Keratinocyte (primary cell): ENCODE measurements around the gene ZBTB21. TPM values are rescaled to one million over a fixed set of nuclear protein-coding genes. Genes with fewer than 3 reads are reported as not detected.
A peak's percentile ranks its signal among the peaks of the same experiment; 100 is the strongest.

Experiments used
- DNase-seq: peaks from one replicate; pipeline ENCODE4 v3.0.0-alpha.2; 2011; ENCODE audit warnings: low read depth, missing footprints, low spot score
- FAIRE-seq: peaks from 2 replicates; lab custom pipeline; 2011; peaks lifted over from hg19 to GRCh38; lab: Jason Lieb, UNC
- H2AFZ ChIP-seq: 2 replicates; pipeline ENCODE4 v1.6.0; 2012; ENCODE audit warnings: low read length, control low read depth, inconsistent platforms; ENCODE audit not compliant: control insufficient read depth
- H3K27ac ChIP-seq: 2 replicates; pipeline ENCODE4 v1.5.1; 2011; ENCODE audit warnings: low read length; ENCODE audit not compliant: control insufficient read depth, insufficient read depth
- H3K27me3 ChIP-seq: 3 replicates; pipeline ENCODE4 v1.6.0; 2011; ENCODE audit warnings: low read length; ENCODE audit not compliant: control insufficient read depth, insufficient read depth; ENCODE audit errors: extremely low read depth
- H3K36me3 ChIP-seq, 2 experiments: 2 replicates in 1 of 2; 3 replicates in 1 of 2; pipeline ENCODE4 v1.5.1; 2011; ENCODE audit warnings: low read length in 2 of 2, mild to moderate bottlenecking in 1 of 2; ENCODE audit not compliant: control insufficient read depth in 2 of 2, insufficient read depth in 2 of 2; ENCODE audit errors: extremely low read depth in 1 of 2
- H3K4me1 ChIP-seq: 3 replicates; pipeline ENCODE4 v1.5.1; 2011; ENCODE audit warnings: low read length; ENCODE audit not compliant: control insufficient read depth, insufficient read depth; ENCODE audit errors: extremely low read depth
- H3K4me2 ChIP-seq: 3 replicates; pipeline ENCODE4 v1.6.0; 2011; ENCODE audit warnings: low read depth, low read length; ENCODE audit not compliant: control insufficient read depth, insufficient read depth; ENCODE audit errors: extremely low read depth
- H3K4me3 ChIP-seq, 3 experiments: fragments of 200-600 bp in 1 of 3; sonication (generic) in 1 of 3; 2 replicates in 2 of 3; 3 replicates in 1 of 3; pipeline ENCODE4 v1.5.1; 2011 to 2016; ENCODE audit warnings: low read length in 3 of 3, mild to moderate bottlenecking in 3 of 3, control low read depth in 2 of 3, inconsistent platforms in 1 of 3, low read depth in 1 of 3, mixed read lengths in 1 of 3, mixed run types in 1 of 3, moderate library complexity in 1 of 3; ENCODE audit not compliant: control insufficient read depth in 2 of 3, insufficient read depth in 2 of 3; ENCODE audit errors: extremely low read depth in 1 of 3
- H3K79me2 ChIP-seq: 2 replicates; pipeline ENCODE4 v1.6.0; 2012; ENCODE audit warnings: low read length; ENCODE audit not compliant: control insufficient read depth, insufficient read depth
- H3K9ac ChIP-seq: 3 replicates; pipeline ENCODE4 v1.6.0; 2011; ENCODE audit warnings: low read length; ENCODE audit not compliant: control insufficient read depth, insufficient read depth; ENCODE audit errors: extremely low read depth
- H3K9me1 ChIP-seq: 3 replicates; pipeline ENCODE4 v1.6.0; 2011; ENCODE audit warnings: low read length; ENCODE audit not compliant: control insufficient read depth, insufficient read depth; ENCODE audit errors: extremely low read depth
- H3K9me3 ChIP-seq: 2 replicates; pipeline ENCODE4 v1.5.1; 2012; ENCODE audit warnings: low read depth, low read length; ENCODE audit not compliant: control insufficient read depth
- H4K20me1 ChIP-seq: 3 replicates; pipeline ENCODE4 v1.6.0; 2011; ENCODE audit warnings: low read length; ENCODE audit not compliant: control insufficient read depth, insufficient read depth; ENCODE audit errors: extremely low read depth
- EZH2 ChIP-seq: IDR thresholded peaks from one replicate; pipeline ENCODE4 v1.6.1; 2012; ENCODE audit warnings: inconsistent platforms, mild to moderate bottlenecking, low read length, moderate library complexity
- dilution Hi-C: fragments of 300-500 bp; cut with MboI; formaldehyde crosslinking; loops from one replicate; pipeline ENCODE4 v1.7.0; 2020; ENCODE audit warnings: low sequenced_read_pairs; ENCODE audit not compliant: extremely low pct_ligation_motif_present
- polyA plus RNA-seq, 5 experiments: library from polyadenylated mRNA; depleted of rRNA in 3 of 5; stranded (reverse) in 3 of 5; stranded (forward) in 1 of 5; unstranded in 1 of 5; fragments of >200 nt; gene quantifications; 1 replicate in 1 of 5; 2 replicates in 3 of 5; 3 replicates in 1 of 5; pipeline versions ENCODE4 v1.2.1 to v1.2.3, GENCODE V29; 2011 to 2012; ENCODE audit warnings: missing spikeins in 2 of 5, low read depth in 1 of 5, low replicate concordance in 1 of 5
- TF ChIP-seq, protein P1 (sequence below), 3 experiments: IDR thresholded peaks in 1 of 3; conservative IDR thresholded peaks in 1 of 3; optimal IDR thresholded peaks in 1 of 3; 2 replicates in 2 of 3; 3 replicates in 1 of 3; pipeline versions ENCODE3 to v1.5.1; 2011; ENCODE audit warnings: low read length in 3 of 3, mild to moderate bottlenecking in 3 of 3, moderate library complexity in 2 of 3, control low read depth in 1 of 3, inconsistent platforms in 1 of 3; ENCODE audit not compliant: insufficient read depth in 2 of 3; ENCODE audit errors: extremely low read depth in 1 of 3

The ZBTB21 gene
- polyA plus RNA-seq, 1 donor (not counting 4 experiments of a cell fraction or from before 2014, with no cell fraction given): 9.5 TPM

DNA sequence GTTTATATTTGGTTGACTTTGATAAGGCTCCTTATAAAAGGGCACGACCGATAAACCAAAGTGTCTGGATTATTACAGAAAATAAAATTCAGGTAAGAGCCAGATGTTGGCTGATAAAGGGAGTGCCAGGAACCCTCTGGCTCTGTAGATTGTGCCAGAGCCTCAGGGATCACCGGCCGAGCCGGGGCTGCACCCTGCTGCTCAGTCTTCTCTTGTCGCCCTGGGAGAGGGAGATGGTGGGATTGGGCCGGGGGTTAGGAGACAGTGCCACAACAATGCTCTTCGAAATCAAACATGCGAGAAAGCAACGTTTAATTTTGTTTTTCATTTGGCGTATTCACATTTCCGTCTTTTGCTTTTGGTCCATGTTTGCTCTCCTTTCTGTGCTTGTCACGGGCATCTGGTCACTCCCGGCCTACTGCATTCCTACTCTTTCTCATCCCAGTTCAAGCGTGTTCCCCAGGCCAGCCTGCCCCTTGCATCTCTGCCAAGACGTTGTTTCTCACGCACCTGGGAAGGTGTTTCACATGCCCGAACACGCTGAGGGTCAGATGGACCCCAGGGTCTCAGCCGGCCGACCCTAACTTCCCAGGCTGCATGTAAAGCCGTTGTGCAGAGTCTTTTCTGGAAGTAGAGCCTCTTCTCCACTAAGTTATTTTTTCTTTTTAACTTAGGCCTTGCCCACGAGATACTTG, 37.5 kb downstream of the ZBTB21 start:
- Histone ChIP-seq H3K27me3 (no peaks in the 10 kb centered on the region), H3K9me3 (no peaks in the 10 kb centered on the region), H3K9me1 (no peaks in the 10 kb centered on the region), H3K27ac (no peak overlapping the region), H3K4me3 (no peak overlapping the region), H3K79me2 (no peaks in the 10 kb centered on the region), H3K4me2 (peak overlapping the region; percentile 47), H4K20me1 (no peaks in the 10 kb centered on the region), H2AFZ (no peak overlapping the region), H3K36me3 (no peaks in the 10 kb centered on the region), H3K9ac (no peak overlapping the region), H3K4me1 (peaks cover 14% of the 10 kb centered on the region)
- TF ChIP-seq, protein P1, sequence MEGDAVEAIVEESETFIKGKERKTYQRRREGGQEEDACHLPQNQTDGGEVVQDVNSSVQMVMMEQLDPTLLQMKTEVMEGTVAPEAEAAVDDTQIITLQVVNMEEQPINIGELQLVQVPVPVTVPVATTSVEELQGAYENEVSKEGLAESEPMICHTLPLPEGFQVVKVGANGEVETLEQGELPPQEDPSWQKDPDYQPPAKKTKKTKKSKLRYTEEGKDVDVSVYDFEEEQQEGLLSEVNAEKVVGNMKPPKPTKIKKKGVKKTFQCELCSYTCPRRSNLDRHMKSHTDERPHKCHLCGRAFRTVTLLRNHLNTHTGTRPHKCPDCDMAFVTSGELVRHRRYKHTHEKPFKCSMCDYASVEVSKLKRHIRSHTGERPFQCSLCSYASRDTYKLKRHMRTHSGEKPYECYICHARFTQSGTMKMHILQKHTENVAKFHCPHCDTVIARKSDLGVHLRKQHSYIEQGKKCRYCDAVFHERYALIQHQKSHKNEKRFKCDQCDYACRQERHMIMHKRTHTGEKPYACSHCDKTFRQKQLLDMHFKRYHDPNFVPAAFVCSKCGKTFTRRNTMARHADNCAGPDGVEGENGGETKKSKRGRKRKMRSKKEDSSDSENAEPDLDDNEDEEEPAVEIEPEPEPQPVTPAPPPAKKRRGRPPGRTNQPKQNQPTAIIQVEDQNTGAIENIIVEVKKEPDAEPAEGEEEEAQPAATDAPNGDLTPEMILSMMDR (optimal IDR thresholded peaks at IDR 0.05 in 1 of 3, IDR thresholded peaks at IDR 0.05 in 1 of 3, conservative IDR thresholded peaks at IDR 0.05 in 1 of 3; ENCODE audit: extremely low read depth in 1 of 3, insufficient read depth in 2 of 3, low read length in 3 of 3): no peak
- TF ChIP-seq EZH2: no peak
- FAIRE-seq: no peak
- no peak for DNase-seq
- dilution Hi-C loops: no loop called here

DNA sequence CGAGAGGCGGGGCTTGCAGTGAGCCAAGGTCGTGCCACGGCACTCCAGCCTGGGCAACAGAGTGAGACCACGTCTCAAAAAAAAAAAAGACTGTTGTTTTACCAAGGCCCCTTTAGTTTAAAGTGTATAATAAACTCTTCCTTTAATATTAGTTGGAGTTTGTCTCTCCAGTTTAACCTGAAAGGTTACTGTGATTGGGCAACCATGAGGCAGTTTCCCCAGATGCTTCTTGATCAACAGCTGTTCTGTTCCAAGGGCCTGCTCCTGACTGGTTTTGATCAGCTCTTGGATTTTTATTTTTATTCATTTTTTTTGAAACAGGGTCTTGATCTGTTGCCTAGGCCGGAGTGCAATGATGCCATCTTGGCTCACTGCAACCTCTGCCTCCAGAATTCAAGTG, 38.3 kb downstream of the ZBTB21 start:
- Histone ChIP-seq H3K27ac (no peak overlapping the region), H2AFZ (no peak overlapping the region), H3K9me3 (no peaks in the 10 kb centered on the region), H3K36me3 (no peaks in the 10 kb centered on the region), H3K4me2 (no peak overlapping the region), H4K20me1 (no peaks in the 10 kb centered on the region), H3K4me3 (no peak overlapping the region), H3K27me3 (no peaks in the 10 kb centered on the region), H3K9ac (no peak overlapping the region), H3K79me2 (no peaks in the 10 kb centered on the region), H3K9me1 (no peaks in the 10 kb centered on the region), H3K4me1 (peaks cover 14% of the 10 kb centered on the region)
- DNase-seq: no peak
- TF ChIP-seq EZH2: no peak
- TF ChIP-seq, protein P1 (optimal IDR thresholded peaks at IDR 0.05 in 1 of 3, IDR thresholded peaks at IDR 0.05 in 1 of 3, conservative IDR thresholded peaks at IDR 0.05 in 1 of 3; ENCODE audit: extremely low read depth in 1 of 3, insufficient read depth in 2 of 3, low read length in 3 of 3): no peak
- dilution Hi-C loops: no loop called here
- no peak for FAIRE-seq
